Omental fat pad (tissue), 4 donors: ENCODE results near the gene AVL9. TPM values are rescaled to one million over a fixed set of nuclear protein-coding genes. Genes with fewer than 3 reads are reported as not detected.

ENCODE experiments used
- ATAC-seq: fragments of 150-250 bp; one replicate; pipeline ENCODE4 v1.9.1; 2016; ENCODE audit warnings: mild to moderate bottlenecking, moderate library complexity; ENCODE audit not compliant: low FRiP score
- DNase-seq: peaks from one replicate; pipeline ENCODE4 v3.0.0-alpha.2; 2019; ENCODE audit warnings: low spot score
- total RNA-seq, 4 donors: library from RNA; depleted of rRNA; stranded (reverse); fragments of >200 nt; gene quantifications; one replicate each; pipeline ENCODE4 v1.1.0, GENCODE V29; 2016
- TF ChIP-seq, protein P1 (sequence below), 3 donors: fragments of 450-650 bp; IDR thresholded peaks; one replicate each; pipeline ENCODE4 v1.5.1; 2016 to 2017; ENCODE audit warnings: antibody characterized with exemption in 3 of 3, mild to moderate bottlenecking in 3 of 3, moderate library complexity in 2 of 3

Gene AVL9
- total RNA-seq, 4 donors from 2014 or later: 20.7 to 42.2 (median 29.2) TPM

DNA sequence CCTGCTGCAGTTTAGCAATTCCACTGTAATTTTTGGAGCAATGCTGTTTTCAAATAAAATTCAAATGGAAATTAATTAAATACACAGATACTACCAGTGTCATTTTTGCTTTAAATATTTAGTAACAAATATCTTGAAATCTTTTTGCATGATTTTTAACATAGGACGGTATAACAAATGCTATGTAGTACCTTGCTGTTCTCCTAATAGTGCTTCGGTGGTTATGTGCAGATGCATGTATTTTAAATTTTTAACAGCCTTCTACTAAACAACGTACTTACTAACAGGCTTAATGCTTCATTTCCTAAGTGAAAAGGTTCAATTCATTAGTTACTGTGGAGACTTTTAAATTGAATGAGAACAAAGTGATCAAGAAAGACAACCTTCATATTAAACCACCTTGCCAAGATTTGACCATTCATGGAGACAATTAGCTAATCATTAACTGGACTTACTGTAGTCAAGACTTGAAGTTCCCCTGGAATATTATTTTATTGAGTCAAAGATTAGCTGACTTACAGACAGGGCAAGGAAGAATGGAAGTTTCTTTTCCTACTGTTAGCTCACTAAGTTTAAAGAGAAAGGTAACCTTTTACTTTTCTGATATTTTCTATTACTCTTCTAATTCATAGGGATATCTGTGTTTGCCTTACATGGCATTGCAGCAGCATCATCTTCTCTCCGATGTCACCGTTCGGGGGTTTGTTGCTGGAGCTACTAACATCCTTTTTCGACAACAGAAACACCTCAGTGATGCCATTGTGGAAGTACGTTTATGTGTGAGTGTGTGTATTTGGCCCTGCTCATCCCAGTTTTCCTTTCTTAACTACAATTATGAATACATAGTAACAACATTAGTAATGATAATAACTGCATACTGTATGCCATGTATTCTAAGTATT, 74.3 kb downstream of the AVL9 start:
- TF ChIP-seq, protein P1, sequence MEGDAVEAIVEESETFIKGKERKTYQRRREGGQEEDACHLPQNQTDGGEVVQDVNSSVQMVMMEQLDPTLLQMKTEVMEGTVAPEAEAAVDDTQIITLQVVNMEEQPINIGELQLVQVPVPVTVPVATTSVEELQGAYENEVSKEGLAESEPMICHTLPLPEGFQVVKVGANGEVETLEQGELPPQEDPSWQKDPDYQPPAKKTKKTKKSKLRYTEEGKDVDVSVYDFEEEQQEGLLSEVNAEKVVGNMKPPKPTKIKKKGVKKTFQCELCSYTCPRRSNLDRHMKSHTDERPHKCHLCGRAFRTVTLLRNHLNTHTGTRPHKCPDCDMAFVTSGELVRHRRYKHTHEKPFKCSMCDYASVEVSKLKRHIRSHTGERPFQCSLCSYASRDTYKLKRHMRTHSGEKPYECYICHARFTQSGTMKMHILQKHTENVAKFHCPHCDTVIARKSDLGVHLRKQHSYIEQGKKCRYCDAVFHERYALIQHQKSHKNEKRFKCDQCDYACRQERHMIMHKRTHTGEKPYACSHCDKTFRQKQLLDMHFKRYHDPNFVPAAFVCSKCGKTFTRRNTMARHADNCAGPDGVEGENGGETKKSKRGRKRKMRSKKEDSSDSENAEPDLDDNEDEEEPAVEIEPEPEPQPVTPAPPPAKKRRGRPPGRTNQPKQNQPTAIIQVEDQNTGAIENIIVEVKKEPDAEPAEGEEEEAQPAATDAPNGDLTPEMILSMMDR (IDR thresholded peaks at IDR 0.05): no peak
- ATAC-seq: no peak
- no peak for DNase-seq

DNA sequence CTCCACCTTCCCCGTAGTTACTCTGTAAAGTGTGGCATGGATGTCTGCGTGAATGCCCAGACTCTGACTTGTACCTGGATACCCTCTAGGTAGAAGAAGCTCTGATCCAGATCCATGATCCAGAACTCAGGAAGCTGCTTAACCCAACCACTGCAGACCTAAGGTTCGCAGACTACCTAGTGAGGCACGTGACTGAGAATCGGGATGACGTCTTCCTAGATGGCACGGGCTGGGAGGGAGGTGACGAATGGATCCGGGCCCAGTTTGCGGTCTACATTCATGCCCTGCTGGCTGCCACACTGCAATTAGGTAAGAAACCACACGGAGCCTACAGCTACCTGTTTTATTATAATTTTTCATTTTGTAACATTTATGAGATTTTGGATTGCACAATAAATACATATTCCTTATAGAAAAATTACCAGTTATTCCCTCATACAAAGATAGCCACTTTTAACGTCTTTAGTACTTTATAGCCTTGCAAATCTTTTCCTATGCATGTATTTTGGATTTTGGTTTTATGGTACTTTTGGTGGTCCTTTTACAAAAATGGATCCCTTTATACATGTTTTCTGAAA, 77.9 kb downstream of the AVL9 start:
- TF ChIP-seq, protein P1 (IDR thresholded peaks at IDR 0.05): no peak
- ATAC-seq: no peak
- no peak for DNase-seq

DNA sequence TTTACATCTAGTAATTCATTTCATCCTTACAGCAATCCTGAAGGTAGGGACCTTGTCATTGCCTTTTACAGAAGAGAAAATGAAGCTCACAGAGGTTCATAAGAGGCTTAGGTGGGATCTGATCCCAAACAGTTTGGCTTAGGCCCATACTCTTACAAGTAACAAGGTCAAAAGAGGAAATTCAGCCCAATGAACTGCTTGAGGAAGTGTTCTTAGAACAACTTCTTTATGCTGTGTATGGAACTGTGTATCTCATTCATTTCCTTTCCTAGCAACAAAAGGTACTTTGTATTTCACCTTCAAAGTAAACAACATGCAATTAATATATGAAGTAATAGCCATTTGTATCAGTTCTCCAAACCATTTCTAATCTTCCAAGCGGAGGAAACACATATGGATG, 79.3 kb downstream of the AVL9 start:
- TF ChIP-seq, protein P1 (IDR thresholded peaks at IDR 0.05): no peak
- ATAC-seq (no peak), DNase-seq (no peak)

DNA sequence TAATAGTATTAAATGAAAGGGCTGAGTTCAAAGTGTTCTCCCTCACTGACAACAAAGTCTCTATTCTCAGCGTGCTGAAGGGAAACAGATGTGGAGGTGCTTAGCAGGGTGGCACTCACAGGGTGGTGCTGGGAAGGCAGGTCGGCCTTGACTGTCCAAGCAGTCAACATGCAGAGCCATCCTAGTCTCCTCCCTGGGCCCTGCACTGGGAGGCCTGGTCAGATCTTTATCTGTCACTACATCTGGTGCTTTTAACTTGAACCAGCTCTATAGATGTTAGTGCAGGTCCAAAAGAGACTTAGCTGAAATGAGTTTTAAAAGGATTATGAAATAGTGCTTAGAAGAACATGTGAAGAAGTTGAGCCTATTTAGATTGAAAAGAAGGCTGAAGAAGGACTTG, 82.1 kb downstream of the AVL9 start:
- no peak for ATAC-seq

DNA sequence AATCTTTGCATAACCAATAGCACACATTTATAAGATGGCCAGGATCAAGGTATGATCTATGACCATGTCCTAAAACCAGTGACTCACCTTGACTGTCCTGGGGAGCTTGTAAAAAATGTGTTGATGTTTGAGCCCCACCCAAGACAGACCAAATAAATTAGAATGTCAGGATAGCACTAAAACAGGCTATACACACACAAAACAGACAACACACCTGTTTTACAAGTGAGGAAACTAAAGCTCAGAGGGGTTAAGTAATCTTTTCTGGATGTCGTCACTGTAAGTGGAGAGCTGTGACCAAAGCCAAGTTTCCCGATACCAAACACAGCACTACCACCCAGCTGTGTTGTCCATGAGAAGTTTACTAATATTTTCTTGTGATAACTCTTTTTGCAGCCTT, 84.5 kb downstream of the AVL9 start:
- TF ChIP-seq, protein P1 (IDR thresholded peaks at IDR 0.05): no peak
- DNase-seq (no peak), ATAC-seq (no peak)

More for the DNA sequence above, 82.1 kb downstream of the AVL9 start:
- DNase-seq: no peak
- TF ChIP-seq, protein P1 (IDR thresholded peaks at IDR 0.05): no peak

DNA sequence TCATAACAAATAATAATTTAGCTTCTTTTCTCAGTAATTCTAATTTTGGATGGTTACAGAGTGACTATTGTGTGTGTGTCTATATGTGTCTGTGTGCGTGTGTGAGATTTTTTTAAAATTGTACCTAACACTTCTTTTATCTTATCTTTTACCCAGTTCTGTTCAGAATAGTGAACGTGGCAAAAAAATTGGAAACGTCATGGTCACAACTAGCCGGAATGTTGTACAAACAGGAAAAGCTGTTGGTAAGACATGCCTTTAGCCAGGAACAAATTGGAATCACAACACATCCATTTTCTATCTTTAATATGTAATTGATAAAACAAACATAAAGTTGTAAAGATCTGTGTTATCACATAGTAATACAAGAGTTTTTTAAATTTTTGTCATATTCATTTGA, 85.4 kb downstream of the AVL9 start:
- TF ChIP-seq, protein P1 (IDR thresholded peaks at IDR 0.05): no peak
- DNase-seq: no peak

More for the DNA sequence above, 85.4 kb downstream of the AVL9 start:
- ATAC-seq: no peak
